Fibroblast of lung (primary cell): Measurements from ENCODE around the gene SBNO2. TPM values are rescaled to one million over a fixed set of nuclear protein-coding genes. Genes with fewer than 3 reads are reported as not detected.
A peak's percentile ranks its signal among the peaks of the same experiment; 100 is the strongest.
"Not testable (repeated sequence)": the region's sequence is repeated elsewhere in the genome, so short reads cannot be mapped to it uniquely, and the experiment has no call there.

Experiments
- DNase-seq, 2 donors: peaks; one replicate each; pipeline versions ENCODE4 v3.0.0 to v3.0.0-alpha.2; 2010; ENCODE audit warnings: low read depth in 2 of 2
- H2AFZ ChIP-seq: 2 replicates; pipeline ENCODE4 v1.5.1; 2012; ENCODE audit warnings: low read length, control low read depth, inconsistent platforms
- H3K27ac ChIP-seq: 2 replicates; pipeline ENCODE4 v1.5.1; 2011; ENCODE audit warnings: low read length, control low read depth; ENCODE audit not compliant: insufficient read depth
- H3K27me3 ChIP-seq: 2 replicates; pipeline ENCODE4 v1.5.1; 2011; ENCODE audit warnings: mild to moderate bottlenecking, low read length; ENCODE audit not compliant: control insufficient read depth, insufficient read depth
- H3K36me3 ChIP-seq: 2 replicates; pipeline ENCODE4 v1.5.1; 2011; ENCODE audit warnings: low read length; ENCODE audit not compliant: control insufficient read depth, insufficient read depth
- H3K4me1 ChIP-seq: 2 replicates; pipeline ENCODE4 v1.5.1; 2011; ENCODE audit warnings: low read length; ENCODE audit not compliant: control insufficient read depth, insufficient read depth; ENCODE audit errors: extremely low read depth
- H3K4me2 ChIP-seq: 2 replicates; pipeline ENCODE4 v1.5.1; 2011; ENCODE audit warnings: low read length, control low read depth; ENCODE audit not compliant: insufficient read depth; ENCODE audit errors: extremely low read depth
- H3K4me3 ChIP-seq, 4 experiments: fragments of 200-600 bp in 1 of 4; sonication (generic) in 1 of 4; replicated peaks in 1 of 4; 2 replicates each; pipeline ENCODE4 v1.5.1; 2011 to 2016; ENCODE audit warnings: low read length in 4 of 4, low read depth in 3 of 4, mild to moderate bottlenecking in 3 of 4, control low read depth in 2 of 4, inconsistent platforms in 1 of 4, mixed read lengths in 1 of 4; ENCODE audit not compliant: insufficient read depth in 1 of 4; ENCODE audit errors: control extremely low read depth in 1 of 4
- H3K79me2 ChIP-seq: 2 replicates; pipeline ENCODE4 v1.5.1; 2012; ENCODE audit warnings: mild to moderate bottlenecking, low read length, inconsistent platforms; ENCODE audit not compliant: control insufficient read depth, insufficient read depth
- H3K9ac ChIP-seq: 2 replicates; pipeline ENCODE4 v1.5.1; 2011; ENCODE audit warnings: mild to moderate bottlenecking, low read length, control low read depth; ENCODE audit not compliant: insufficient read depth
- H3K9me3 ChIP-seq: 2 replicates; pipeline ENCODE4 v1.5.1; 2012; ENCODE audit warnings: low read depth, low read length; ENCODE audit not compliant: control insufficient read depth, insufficient read depth
- H4K20me1 ChIP-seq: 2 replicates; pipeline ENCODE4 v1.5.1; 2011; ENCODE audit warnings: low read length; ENCODE audit not compliant: control insufficient read depth, insufficient read depth; ENCODE audit errors: extremely low read depth
- CTCF ChIP-seq, 2 donors: IDR thresholded peaks in 1 of 2; conservative IDR thresholded peaks in 1 of 2; 1 replicate in 1 of 2; 2 replicates in 1 of 2; pipeline ENCODE4 v1.5.1; 2011 to 2012; ENCODE audit warnings: low read length in 2 of 2, control low read depth in 1 of 2, inconsistent platforms in 1 of 2, low read depth in 1 of 2, mild to moderate bottlenecking in 1 of 2
- EZH2 ChIP-seq: IDR thresholded peaks from 2 replicates; pipeline ENCODE4 v1.5.1; 2012; ENCODE audit warnings: low read length, control low read depth, mild to moderate bottlenecking; ENCODE audit errors: missing control alignments
- polyA plus RNA-seq, 2 donors: library from polyadenylated mRNA; depleted of rRNA in 1 of 2; stranded (reverse) in 1 of 2; unstranded in 1 of 2; fragments of >200 nt; gene quantifications; 2 replicates each; pipeline ENCODE4 v1.2.1, GENCODE V29; 2011 to 2012; ENCODE audit warnings: missing spikeins in 1 of 2
- total RNA-seq: library from RNA; depleted of rRNA; stranded (reverse); fragments of >200 nt; gene quantifications from 2 replicates; pipeline ENCODE4 v1.2.1, GENCODE V29; 2014

SBNO2 gene
- total and polyA plus RNA-seq, 2 donors (not counting 1 experiment from before 2014, with no cell fraction given), result 12.6 to 55.8 TPM

GRCh38 chr19:1115646-1116420 lies 58.2 kb downstream of the SBNO2 start:
- H3K36me3 ChIP-seq, result peaks cover 57% of the 10 kb centered on the region
- no peaks in the 10 kb centered on the region for H3K27me3 ChIP-seq
- no peak overlapping the region for H3K4me3 ChIP-seq
- peaks cover 8% of the 10 kb centered on the region for H3K4me1 ChIP-seq
- H3K9me3 ChIP-seq, result no peaks in the 10 kb centered on the region
- H3K4me2 ChIP-seq, result no peak overlapping the region
- no peak overlapping the region for H3K27ac ChIP-seq
- TF ChIP-seq EZH2 (no peak), CTCF (conservative IDR thresholded peaks at IDR 0.05 in 1 of 2, IDR thresholded peaks at IDR 0.05 in 1 of 2; ENCODE audit: low read depth in 1 of 2, low read length in 2 of 2) (no peak)
- H2AFZ ChIP-seq, result no peak overlapping the region
- no peak overlapping the region for H3K9ac ChIP-seq
- H3K79me2 ChIP-seq, result no peaks in the 10 kb centered on the region
- no peak for DNase-seq
- peaks cover 3% of the 10 kb centered on the region for H4K20me1 ChIP-seq

GRCh38 chr19:1114728-1115127 lies 59.3 kb downstream of the SBNO2 start:
- H3K4me2 ChIP-seq, H3K4me3 ChIP-seq, H3K27ac ChIP-seq, H3K27me3 ChIP-seq, H3K79me2 ChIP-seq, H4K20me1 ChIP-seq, DNase-seq, H3K9ac ChIP-seq, H2AFZ ChIP-seq, H3K9me3 ChIP-seq, H3K4me1 ChIP-seq: not testable (repeated sequence)
- H3K36me3 ChIP-seq, result peaks cover 64% of the 10 kb centered on the region

GRCh38 chr19:1113986-1114483 lies 60.0 kb downstream of the SBNO2 start:
- Histone ChIP-seq H3K36me3 (peaks cover 62% of the 10 kb centered on the region), H3K9ac (no peak overlapping the region), H3K4me2 (no peak overlapping the region)

More at GRCh38 chr19:1113986-1114483, 60.0 kb downstream of the SBNO2 start:
- Histone ChIP-seq H3K9me3 (no peaks in the 10 kb centered on the region), H3K4me3 (no peak overlapping the region), H3K4me1 (peaks cover 8% of the 10 kb centered on the region), H3K27me3 (no peaks in the 10 kb centered on the region), H4K20me1 (peaks cover 3% of the 10 kb centered on the region), H3K27ac (peak overlapping the region; percentile 50), H2AFZ (no peak overlapping the region), H3K79me2 (no peaks in the 10 kb centered on the region)
- DNase-seq, result no peak
- no peak for TF ChIP-seq EZH2
- TF ChIP-seq CTCF (conservative IDR thresholded peaks at IDR 0.05 in 1 of 2, IDR thresholded peaks at IDR 0.05 in 1 of 2; ENCODE audit: low read depth in 1 of 2, low read length in 2 of 2), result no peak
